Measurements from ENCODE around the gene NFATC2.

NFATC2 gene

DNA sequence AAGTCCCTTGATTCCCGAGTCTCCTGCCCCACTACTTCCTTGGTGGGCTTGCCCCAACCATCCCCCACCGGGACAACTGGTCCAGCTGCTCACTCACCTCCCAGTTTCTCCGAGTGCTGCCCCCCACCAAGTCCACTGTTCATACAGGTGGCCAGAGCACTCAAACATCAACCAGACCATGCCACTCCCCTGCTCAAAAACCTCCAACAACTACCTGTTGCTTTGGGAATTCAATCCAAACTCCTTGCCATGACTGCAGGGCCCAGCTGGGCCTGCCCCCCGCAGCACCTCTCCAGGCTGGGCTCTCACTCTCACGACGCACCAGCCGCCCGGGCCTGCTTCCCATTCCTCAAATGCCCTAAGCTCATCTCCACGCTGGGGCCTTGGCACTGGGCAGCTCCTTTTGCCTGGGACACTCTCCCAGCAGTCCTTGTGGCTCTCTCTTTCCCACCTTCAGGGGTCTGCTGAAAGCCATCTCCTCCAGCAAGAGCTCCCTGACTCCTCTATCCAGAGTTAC is 97.5 kb downstream of the NFATC2 start:
- no peak overlapping the region for H3K4me3 ChIP-seq (replicated peaks in 1 of 2; ENCODE audit: low read depth in 2 of 2, low read length in 2 of 2)
- TF ChIP-seq CTCF (IDR thresholded peaks at IDR 0.05; ENCODE audit: low read depth, low read length) = no peak
- no peak for DNase-seq (ENCODE audit: low read depth in 2 of 2)

- DNase-seq (ENCODE audit: low read depth in 2 of 2) = peak in 1 of 2 donors; percentile 57
- no peak for TF ChIP-seq CTCF (IDR thresholded peaks at IDR 0.05; ENCODE audit: low read depth, low read length)
- no peak overlapping the region for H3K4me3 ChIP-seq (replicated peaks in 1 of 2; ENCODE audit: low read depth in 2 of 2, low read length in 2 of 2)
Observed at GRCh38 chr20:51444467-51444866, 98.1 kb downstream of the NFATC2 start.

DNA sequence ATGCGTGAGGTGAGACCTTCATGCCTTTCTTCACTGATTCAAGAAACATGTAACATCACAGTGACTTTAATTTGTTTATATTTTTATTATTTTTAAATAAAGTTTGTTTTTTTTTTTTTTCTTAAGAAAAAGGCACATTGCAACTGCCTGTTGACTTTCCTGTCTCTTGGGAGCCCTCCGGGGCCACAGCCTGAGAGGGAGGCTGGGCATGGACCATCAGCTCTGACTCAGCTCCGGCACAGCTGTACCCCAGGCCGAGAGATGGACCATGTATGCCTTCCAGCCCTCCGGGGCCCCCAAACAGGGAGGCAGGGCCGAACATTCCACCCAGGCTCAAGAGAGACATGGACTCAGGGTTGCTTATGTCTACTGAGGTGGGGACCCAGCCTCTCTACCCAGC is 99.9 kb downstream of the NFATC2 start:
- no peak overlapping the region for H3K4me3 ChIP-seq (replicated peaks in 1 of 2; ENCODE audit: low read depth in 2 of 2, low read length in 2 of 2)
- no peak for TF ChIP-seq CTCF (IDR thresholded peaks at IDR 0.05; ENCODE audit: low read depth, low read length)
- DNase-seq (ENCODE audit: low read depth in 2 of 2) = peak in 1 of 2 donors; percentile 66

- no peak for DNase-seq (ENCODE audit: low read depth in 2 of 2)
- TF ChIP-seq CTCF (IDR thresholded peaks at IDR 0.05; ENCODE audit: low read depth, low read length) = no peak
- H3K4me3 ChIP-seq (replicated peaks in 1 of 2; ENCODE audit: low read depth in 2 of 2, low read length in 2 of 2) = no peak overlapping the region
Observed at GRCh38 chr20:51440589-51440988, 101.9 kb downstream of the NFATC2 start.

DNA sequence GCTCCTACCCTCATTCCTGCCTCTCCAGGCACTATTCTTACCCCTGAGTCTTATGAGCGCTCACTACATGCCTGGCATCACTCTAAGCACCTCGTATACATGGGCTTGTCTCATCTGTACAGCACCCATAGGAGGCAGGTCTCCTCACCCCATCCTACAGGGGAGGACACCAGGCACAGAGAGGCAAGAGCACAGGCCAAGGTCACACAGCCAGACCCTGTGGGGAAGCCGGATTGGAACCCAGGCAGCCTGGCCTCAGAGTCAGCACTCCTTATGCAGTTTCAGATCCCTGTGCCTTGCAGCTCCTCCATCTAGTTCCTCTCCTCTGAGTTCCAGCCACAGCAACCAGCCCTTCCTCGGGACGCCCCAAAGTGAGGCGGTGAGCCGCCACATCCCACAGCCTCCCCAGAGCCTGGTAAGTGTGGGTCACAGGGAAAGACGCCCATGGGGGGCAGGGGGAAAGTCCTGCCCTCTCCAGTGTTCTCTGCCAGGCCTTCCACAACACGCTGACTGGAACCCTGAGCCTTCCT is 103.3 kb downstream of the NFATC2 start:
- DNase-seq (ENCODE audit: low read depth in 2 of 2) = no peak
- TF ChIP-seq CTCF (IDR thresholded peaks at IDR 0.05; ENCODE audit: low read depth, low read length) = no peak
- H3K4me3 ChIP-seq (replicated peaks in 1 of 2; ENCODE audit: low read depth in 2 of 2, low read length in 2 of 2) = no peak overlapping the region

- no peak for DNase-seq (ENCODE audit: low read depth in 2 of 2)
- H3K4me3 ChIP-seq (replicated peaks in 1 of 2; ENCODE audit: low read depth in 2 of 2, low read length in 2 of 2) = no peak overlapping the region
- no peak for TF ChIP-seq CTCF (IDR thresholded peaks at IDR 0.05; ENCODE audit: low read depth, low read length)
Observed at GRCh38 chr20:51438136-51438535, 104.4 kb downstream of the NFATC2 start.

Data from cardiac fibroblast (primary cell).